Fibroblast of lung (primary cell): ENCODE data around the gene RAI1.

Source experiments
- CTCF ChIP-seq, 2 donors: IDR thresholded peaks in 1 of 2; conservative IDR thresholded peaks in 1 of 2; 1 replicate in 1 of 2; 2 replicates in 1 of 2; pipeline ENCODE4 v1.5.1; 2011 to 2012; ENCODE audit warnings: low read length in 2 of 2, control low read depth in 1 of 2, inconsistent platforms in 1 of 2, low read depth in 1 of 2, mild to moderate bottlenecking in 1 of 2
- EZH2 ChIP-seq: IDR thresholded peaks from 2 replicates; pipeline ENCODE4 v1.5.1; 2012; ENCODE audit warnings: low read length, control low read depth, mild to moderate bottlenecking; ENCODE audit errors: missing control alignments

DNA sequence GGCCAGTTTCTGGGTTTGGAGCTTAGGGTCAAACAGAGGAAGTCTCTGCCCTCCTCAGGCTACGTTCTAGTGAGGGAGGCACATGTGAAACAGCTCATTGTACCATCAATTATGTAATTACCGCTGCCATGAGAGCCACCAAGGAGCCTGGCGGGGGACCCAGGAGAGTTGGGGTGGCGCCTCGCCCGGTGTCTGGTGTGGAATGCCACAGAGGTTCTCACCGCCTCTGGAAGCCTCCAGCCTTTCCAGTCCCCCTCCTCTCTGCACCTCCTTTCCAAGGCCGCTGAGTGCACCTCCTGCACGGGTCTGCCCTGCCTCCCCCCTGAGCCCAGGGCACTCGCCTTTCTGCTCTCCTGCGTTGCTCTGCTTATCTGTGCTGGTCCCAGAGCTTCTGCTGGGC lies 104.1 kb downstream of the RAI1 start:
- no peak for TF ChIP-seq CTCF (conservative IDR thresholded peaks at IDR 0.05 in 1 of 2, IDR thresholded peaks at IDR 0.05 in 1 of 2; ENCODE audit: low read depth in 1 of 2, low read length in 2 of 2)
- no peak for TF ChIP-seq EZH2
